A549 (cell line): Measurements from ENCODE around the gene CELF4. TPM values are rescaled to one million over a fixed set of nuclear protein-coding genes. Genes with fewer than 3 reads are reported as not detected.

Experiments used
- ATAC-seq, 2 experiments: fragments of 200-7000 bp in 1 of 2; fragments of >200 bp in 1 of 2; cut with Nextera tagmentation in 1 of 2; cut with Tn5 transposase in 1 of 2; 3 replicates each; pipeline versions ENCODE4 v1.8.0 to v1.9.1; 2018 to 2020; ENCODE audit warnings: mild to moderate bottlenecking in 1 of 2, moderate library complexity in 1 of 2
- CTCF ChIA-PET: fragments of 300-600 bp; sonication (Branson Sonifier 250); formaldehyde crosslinking; extraction: SDS; loops from one replicate; lab custom pipeline; 2021; ENCODE audit warnings: antibody characterized with exemption, inconsistent platforms; lab: Yijun Ruan, JAX
- POLR2A ChIA-PET: fragments of 350-600 bp; formaldehyde crosslinking; extraction: SDS; loops from one replicate; lab custom pipeline; 2021; ENCODE audit warnings: antibody characterized with exemption, inconsistent platforms; lab: Yijun Ruan, JAX
- DNase-seq, 2 experiments: peaks; one replicate each; pipeline versions ENCODE4 v3.0.0 to v3.0.0-alpha.2; 2011 to 2016; ENCODE audit warnings: low read depth in 1 of 2, low spot score in 1 of 2
- FAIRE-seq: peaks from 2 replicates; lab custom pipeline; 2011; peaks lifted over from hg19 to GRCh38; lab: Jason Lieb, UNC
- H3K27ac ChIP-seq, 2 experiments: fragments of >200 bp; sonication (Bioruptor Twin); formaldehyde crosslinking; 3 replicates each; pipeline ENCODE4 v1.5.1; 2016 to 2017
- H3K4me1 ChIP-seq: fragments of >200 bp; sonication (Bioruptor Twin); formaldehyde crosslinking; 3 replicates; pipeline ENCODE4 v1.6.1; 2016
- H3K4me2 ChIP-seq: fragments of >200 bp; sonication (Bioruptor Twin); formaldehyde crosslinking; 3 replicates; pipeline ENCODE4 v1.6.1; 2016
- H3K4me3 ChIP-seq: fragments of >200 bp; sonication (Bioruptor Twin); formaldehyde crosslinking; 3 replicates; pipeline ENCODE4 v1.5.1; 2016
- H3K9me3 ChIP-seq: fragments of >200 bp; sonication (Bioruptor Twin); formaldehyde crosslinking; 3 replicates; pipeline ENCODE4 v1.6.1; 2016
- CBX2 ChIP-seq: fragments of 200-600 bp; sonication (generic); IDR thresholded peaks from 2 replicates; pipeline ENCODE4 v1.6.1; 2016; ENCODE audit warnings: low read depth, mild to moderate bottlenecking, borderline replicate concordance
- EHF ChIP-seq: fragments of 250-450 bp; sonication (Bioruptor Pico); IDR thresholded peaks from 2 replicates; pipeline ENCODE4 v1.5.0; 2020; ENCODE audit warnings: mild to moderate bottlenecking
- ESRRA ChIP-seq: fragments of 150-350 bp; IDR thresholded peaks from 2 replicates; pipeline ENCODE4 v1.6.1; 2014; ENCODE audit warnings: mild to moderate bottlenecking, low read length, borderline replicate concordance
- FOSB ChIP-seq: fragments of 250-450 bp; sonication (Bioruptor Pico); IDR thresholded peaks from 2 replicates; pipeline ENCODE4 v1.5.0; 2020; ENCODE audit warnings: mild to moderate bottlenecking, moderate library complexity
- FOSL2 ChIP-seq, 2 experiments: fragments of 450-650 bp in 1 of 2; fragments of >200 bp in 1 of 2; sonication (Bioruptor Twin) in 1 of 2; formaldehyde crosslinking; IDR thresholded peaks; 2 replicates each; pipeline versions ENCODE4 v1.5.0 to v1.6.1; 2016 to 2020; ENCODE audit warnings: mild to moderate bottlenecking in 1 of 2, moderate library complexity in 1 of 2
- HEYL ChIP-seq: fragments of 250-450 bp; sonication (Bioruptor Pico); IDR thresholded peaks from 2 replicates; pipeline ENCODE4 v1.8.0; 2021; ENCODE audit warnings: mild to moderate bottlenecking, moderate library complexity
- HOXB5 ChIP-seq: fragments of 250-450 bp; sonication (Bioruptor Pico); IDR thresholded peaks from 2 replicates; pipeline ENCODE4 v1.5.0; 2020; ENCODE audit warnings: mild to moderate bottlenecking, moderate library complexity
- JUN ChIP-seq, 2 experiments: fragments of >200 bp; sonication (Bioruptor Twin); formaldehyde crosslinking; IDR thresholded peaks; 2 replicates in 1 of 2; 3 replicates in 1 of 2; pipeline ENCODE4 v1.6.1; 2016 to 2017
- KDM1A ChIP-seq: fragments of 200-600 bp; sonication (generic); IDR thresholded peaks from 2 replicates; pipeline ENCODE4 v1.6.1; 2016; ENCODE audit warnings: low read depth, mild to moderate bottlenecking
- MYC ChIP-seq: IDR thresholded peaks from 2 replicates; pipeline ENCODE4 v1.6.1; 2012; ENCODE audit warnings: mild to moderate bottlenecking, inconsistent platforms, low read length, improper control_type of control experiment, borderline replicate concordance
- NFE2L2 ChIP-seq: fragments of 150-350 bp; conservative IDR thresholded peaks from 2 replicates; pipeline ENCODE4 v1.6.1; 2014; ENCODE audit warnings: low read length
- PHF8 ChIP-seq: fragments of 200-600 bp; sonication (generic); IDR thresholded peaks from 2 replicates; pipeline ENCODE4 v1.6.1; 2016; ENCODE audit warnings: low read depth, mild to moderate bottlenecking, antibody characterized with exemption, moderate library complexity, borderline replicate concordance
- POLR2AphosphoS2 ChIP-seq: conservative IDR thresholded peaks from 2 replicates; pipeline ENCODE4 v1.6.1; 2012; ENCODE audit warnings: low read length, improper control_type of control experiment, inconsistent platforms
- RCOR1 ChIP-seq: fragments of 150-350 bp; IDR thresholded peaks from 2 replicates; pipeline ENCODE4 v1.6.1; 2014; ENCODE audit warnings: antibody characterized with exemption, low read length, low read depth
- RFX5 ChIP-seq: fragments of 450-650 bp; IDR thresholded peaks from 2 replicates; pipeline ENCODE4 v1.7.1; 2014; ENCODE audit warnings: antibody characterized with exemption, mild to moderate bottlenecking, moderate library complexity
- RNF2 ChIP-seq: fragments of 200-600 bp; sonication (generic); IDR thresholded peaks from 2 replicates; pipeline ENCODE4 v1.6.1; 2016; ENCODE audit warnings: low read depth, mild to moderate bottlenecking, antibody characterized with exemption, moderate library complexity, borderline replicate concordance
- SMC3 ChIP-seq: fragments of >200 bp; sonication (Bioruptor Twin); formaldehyde crosslinking; IDR thresholded peaks from 3 replicates; pipeline ENCODE4 v1.6.1; 2018; ENCODE audit warnings: inconsistent platforms
- ZNF302 ChIP-seq: fragments of 250-450 bp; sonication (Bioruptor Pico); IDR thresholded peaks from 2 replicates; pipeline ENCODE4 v1.9.0; 2021; ENCODE audit warnings: inconsistent platforms, mild to moderate bottlenecking, moderate library complexity
- WGBS: methylation state at CpG from one replicate; pipeline ENCODE4 v1.1.6; 2017; ENCODE audit errors: missing lambda C conversion rate; 5-methylcytosine and 5-hydroxymethylcytosine counted together
- polyA plus RNA-seq, 4 experiments: library from polyadenylated mRNA; depleted of rRNA in 3 of 4; stranded (reverse); fragments of >200 nt; fragmentation: RNase III in 1 of 4; extraction: RNeasy Plus Mini Kit Qiagen cat#74134 plus additional on column Dnase treatment in 1 of 4; gene quantifications; 2 replicates in 3 of 4; 3 replicates in 1 of 4; pipeline ENCODE4 v1.2.3, GENCODE V29; 2011 to 2017
- TF ChIP-seq, protein P1 (sequence below): fragments of 150-350 bp; IDR thresholded peaks from 2 replicates; pipeline ENCODE4 v1.6.1; 2014; ENCODE audit warnings: low read depth, mild to moderate bottlenecking, low read length
- TF ChIP-seq, protein P2 (sequence below): fragments of 250-450 bp; sonication (Bioruptor Pico); IDR thresholded peaks from 2 replicates; pipeline ENCODE4 v1.5.0; 2021; ENCODE audit warnings: mild to moderate bottlenecking, moderate library complexity, borderline replicate concordance
- TF ChIP-seq, protein P3 (sequence below): IDR thresholded peaks from 2 replicates; pipeline ENCODE4 v1.6.1; 2012
- TF ChIP-seq, protein P4 (sequence below): fragments of 200-600 bp; sonication (generic); IDR thresholded peaks from 2 replicates; pipeline ENCODE4 v1.6.1; 2016; ENCODE audit warnings: antibody characterized with exemption, mild to moderate bottlenecking, moderate library complexity
- TF ChIP-seq, protein P5 (sequence below): fragments of 250-450 bp; sonication (Bioruptor Pico); IDR thresholded peaks from 2 replicates; pipeline ENCODE4 v1.5.0; 2020; ENCODE audit warnings: low read depth, mild to moderate bottlenecking, moderate library complexity

Gene CELF4
- polyA plus RNA-seq, 2 of the 4 experiments (the other 2 are of a cell fraction), result 0.08 TPM; not detected in 1

DNA sequence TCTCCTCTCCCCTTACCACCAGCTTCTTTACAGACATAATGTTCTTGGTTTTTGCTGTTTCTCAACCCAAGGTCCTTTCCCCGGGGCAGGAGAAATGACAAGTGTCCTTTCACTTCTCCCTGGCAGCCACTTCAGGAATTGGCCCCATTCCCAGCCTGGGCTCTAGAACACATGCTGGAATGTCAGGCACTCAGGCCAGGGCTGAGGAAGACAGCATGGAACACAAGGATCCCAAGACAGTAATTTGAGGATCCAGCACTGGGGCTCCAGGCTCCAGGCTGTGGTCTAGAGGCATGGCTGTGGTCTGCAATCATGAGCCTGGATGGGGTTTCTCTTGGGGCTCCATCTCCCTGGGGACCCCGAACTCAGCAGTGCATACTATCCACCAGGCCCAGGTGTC lies 201.4 kb downstream of the CELF4 start:
- DNase-seq, result no peak
- H3K27ac ChIP-seq, result no peak overlapping the region
- H3K4me3 ChIP-seq, result no peak overlapping the region
- ChIA-PET CTCF (no interaction called here), POLR2A (no interaction called here)
- H3K9me3 ChIP-seq, result no peaks in the 10 kb centered on the region
- no peaks in the 10 kb centered on the region for H3K4me1 ChIP-seq
- 21% methylated on average over 1 of the region's 2 CpGs for WGBS
- no peak overlapping the region for H3K4me2 ChIP-seq
- ATAC-seq, result no peak
- FAIRE-seq, result no peak
- no peak for TF ChIP-seq CBX2
- TF ChIP-seq, protein P1, sequence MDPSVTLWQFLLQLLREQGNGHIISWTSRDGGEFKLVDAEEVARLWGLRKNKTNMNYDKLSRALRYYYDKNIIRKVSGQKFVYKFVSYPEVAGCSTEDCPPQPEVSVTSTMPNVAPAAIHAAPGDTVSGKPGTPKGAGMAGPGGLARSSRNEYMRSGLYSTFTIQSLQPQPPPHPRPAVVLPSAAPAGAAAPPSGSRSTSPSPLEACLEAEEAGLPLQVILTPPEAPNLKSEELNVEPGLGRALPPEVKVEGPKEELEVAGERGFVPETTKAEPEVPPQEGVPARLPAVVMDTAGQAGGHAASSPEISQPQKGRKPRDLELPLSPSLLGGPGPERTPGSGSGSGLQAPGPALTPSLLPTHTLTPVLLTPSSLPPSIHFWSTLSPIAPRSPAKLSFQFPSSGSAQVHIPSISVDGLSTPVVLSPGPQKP, result no peak
- no peak for TF ChIP-seq HEYL (CRISPR knock-in tag)
- TF ChIP-seq NFE2L2, result no peak
- TF ChIP-seq, protein P2, sequence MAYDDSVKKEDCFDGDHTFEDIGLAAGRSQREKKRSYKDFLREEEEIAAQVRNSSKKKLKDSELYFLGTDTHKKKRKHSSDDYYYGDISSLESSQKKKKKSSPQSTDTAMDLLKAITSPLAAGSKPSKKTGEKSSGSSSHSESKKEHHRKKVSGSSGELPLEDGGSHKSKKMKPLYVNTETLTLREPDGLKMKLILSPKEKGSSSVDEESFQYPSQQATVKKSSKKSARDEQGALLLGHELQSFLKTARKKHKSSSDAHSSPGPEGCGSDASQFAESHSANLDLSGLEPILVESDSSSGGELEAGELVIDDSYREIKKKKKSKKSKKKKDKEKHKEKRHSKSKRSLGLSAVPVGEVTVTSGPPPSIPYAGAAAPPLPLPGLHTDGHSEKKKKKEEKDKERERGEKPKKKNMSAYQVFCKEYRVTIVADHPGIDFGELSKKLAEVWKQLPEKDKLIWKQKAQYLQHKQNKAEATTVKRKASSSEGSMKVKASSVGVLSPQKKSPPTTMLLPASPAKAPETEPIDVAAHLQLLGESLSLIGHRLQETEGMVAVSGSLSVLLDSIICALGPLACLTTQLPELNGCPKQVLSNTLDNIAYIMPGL, result no peak
- no peak for TF ChIP-seq FOSL2 (IDR thresholded peaks at IDR 0.05)
- TF ChIP-seq FOSL2 (CRISPR knock-in tag; IDR thresholded peaks at IDR 0.05), result no peak
- no peak for TF ChIP-seq ESRRA
- TF ChIP-seq, protein P3, sequence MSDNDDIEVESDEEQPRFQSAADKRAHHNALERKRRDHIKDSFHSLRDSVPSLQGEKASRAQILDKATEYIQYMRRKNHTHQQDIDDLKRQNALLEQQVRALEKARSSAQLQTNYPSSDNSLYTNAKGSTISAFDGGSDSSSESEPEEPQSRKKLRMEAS, result no peak
- no peak for TF ChIP-seq SMC3
- TF ChIP-seq FOSB (CRISPR knock-in tag), result no peak
- TF ChIP-seq, protein P4, sequence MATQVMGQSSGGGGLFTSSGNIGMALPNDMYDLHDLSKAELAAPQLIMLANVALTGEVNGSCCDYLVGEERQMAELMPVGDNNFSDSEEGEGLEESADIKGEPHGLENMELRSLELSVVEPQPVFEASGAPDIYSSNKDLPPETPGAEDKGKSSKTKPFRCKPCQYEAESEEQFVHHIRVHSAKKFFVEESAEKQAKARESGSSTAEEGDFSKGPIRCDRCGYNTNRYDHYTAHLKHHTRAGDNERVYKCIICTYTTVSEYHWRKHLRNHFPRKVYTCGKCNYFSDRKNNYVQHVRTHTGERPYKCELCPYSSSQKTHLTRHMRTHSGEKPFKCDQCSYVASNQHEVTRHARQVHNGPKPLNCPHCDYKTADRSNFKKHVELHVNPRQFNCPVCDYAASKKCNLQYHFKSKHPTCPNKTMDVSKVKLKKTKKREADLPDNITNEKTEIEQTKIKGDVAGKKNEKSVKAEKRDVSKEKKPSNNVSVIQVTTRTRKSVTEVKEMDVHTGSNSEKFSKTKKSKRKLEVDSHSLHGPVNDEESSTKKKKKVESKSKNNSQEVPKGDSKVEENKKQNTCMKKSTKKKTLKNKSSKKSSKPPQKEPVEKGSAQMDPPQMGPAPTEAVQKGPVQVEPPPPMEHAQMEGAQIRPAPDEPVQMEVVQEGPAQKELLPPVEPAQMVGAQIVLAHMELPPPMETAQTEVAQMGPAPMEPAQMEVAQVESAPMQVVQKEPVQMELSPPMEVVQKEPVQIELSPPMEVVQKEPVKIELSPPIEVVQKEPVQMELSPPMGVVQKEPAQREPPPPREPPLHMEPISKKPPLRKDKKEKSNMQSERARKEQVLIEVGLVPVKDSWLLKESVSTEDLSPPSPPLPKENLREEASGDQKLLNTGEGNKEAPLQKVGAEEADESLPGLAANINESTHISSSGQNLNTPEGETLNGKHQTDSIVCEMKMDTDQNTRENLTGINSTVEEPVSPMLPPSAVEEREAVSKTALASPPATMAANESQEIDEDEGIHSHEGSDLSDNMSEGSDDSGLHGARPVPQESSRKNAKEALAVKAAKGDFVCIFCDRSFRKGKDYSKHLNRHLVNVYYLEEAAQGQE, result no peak
- no peak for TF ChIP-seq PHF8
- TF ChIP-seq JUN (IDR thresholded peaks at IDR 0.05), result no peak
- no peak for TF ChIP-seq RCOR1
- TF ChIP-seq RFX5, result no peak
- TF ChIP-seq KDM1A, result no peak
- TF ChIP-seq, protein P5, sequence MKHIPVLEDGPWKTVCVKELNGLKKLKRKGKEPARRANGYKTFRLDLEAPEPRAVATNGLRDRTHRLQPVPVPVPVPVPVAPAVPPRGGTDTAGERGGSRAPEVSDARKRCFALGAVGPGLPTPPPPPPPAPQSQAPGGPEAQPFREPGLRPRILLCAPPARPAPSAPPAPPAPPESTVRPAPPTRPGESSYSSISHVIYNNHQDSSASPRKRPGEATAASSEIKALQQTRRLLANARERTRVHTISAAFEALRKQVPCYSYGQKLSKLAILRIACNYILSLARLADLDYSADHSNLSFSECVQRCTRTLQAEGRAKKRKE (CRISPR knock-in tag), result no peak

DNA sequence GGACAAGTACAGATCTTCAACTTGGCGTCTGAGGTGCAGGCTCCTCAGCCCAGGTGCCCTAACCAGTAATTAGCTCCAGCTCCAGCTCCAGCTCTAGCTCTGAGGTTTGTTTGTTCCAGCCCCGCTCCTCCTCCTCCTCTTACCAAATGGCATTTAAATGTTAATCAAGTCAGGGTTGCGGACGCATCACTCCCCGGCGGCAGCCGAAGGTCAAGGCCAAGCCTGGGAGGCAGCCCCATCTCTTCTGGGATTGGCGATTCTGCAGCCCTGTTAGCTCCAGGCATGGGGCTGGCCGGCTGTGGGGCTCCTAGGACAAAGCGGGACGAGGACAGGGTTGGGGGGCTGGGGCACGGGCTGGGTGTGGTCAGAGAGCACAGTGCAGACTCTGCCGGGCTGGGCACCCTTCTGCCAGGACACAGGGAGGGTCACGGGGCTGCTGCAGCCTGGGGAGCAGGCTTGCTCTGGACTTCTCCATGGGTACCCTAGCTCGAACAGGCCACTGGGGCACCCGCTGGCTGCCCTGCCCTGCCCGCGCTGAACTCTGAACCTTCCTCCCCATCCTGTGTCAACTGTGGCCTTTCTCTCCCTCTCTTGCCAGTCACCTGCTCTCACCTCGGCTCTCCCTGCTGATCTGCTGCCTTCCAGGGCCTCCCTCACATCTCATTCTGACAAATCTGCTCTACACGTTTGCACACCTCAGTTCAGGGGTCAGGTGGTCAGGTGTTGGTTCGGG lies 203.3 kb downstream of the CELF4 start:
- no peaks in the 10 kb centered on the region for H3K4me1 ChIP-seq
- POLR2A ChIA-PET, result no interaction called here
- H3K27ac ChIP-seq, result no peak overlapping the region
- CTCF ChIA-PET, result interaction anchor here (1.6 kb wide), 1 partner anchor 19 kb away, joined by 5 read pairs; no protein-coding TSS in a partner anchor
- TF ChIP-seq MYC, result no peak
- no peak for TF ChIP-seq RCOR1
- no peak for TF ChIP-seq RNF2
- no peak for TF ChIP-seq EHF (CRISPR knock-in tag)
- no peak for TF ChIP-seq RFX5
- TF ChIP-seq POLR2AphosphoS2, result no peak
- TF ChIP-seq HOXB5 (CRISPR knock-in tag), result no peak
- TF ChIP-seq ZNF302 (CRISPR knock-in tag), result no peak
- ATAC-seq (no peak), DNase-seq (no peak), FAIRE-seq (no peak)
- no peak overlapping the region for H3K4me3 ChIP-seq
- H3K4me2 ChIP-seq, result no peak overlapping the region
- no peaks in the 10 kb centered on the region for H3K9me3 ChIP-seq
- WGBS, result 76% methylated on average over 14 of the region's 21 CpGs
